SK-N-SH (cell line): ENCODE results near the gene GPX5.

Experiments used
- CTCF ChIP-seq: fragments of 200-600 bp; sonication (generic); IDR thresholded peaks from 2 replicates; pipeline ENCODE4 v1.6.1; 2017; ENCODE audit warnings: antibody characterized with exemption, mild to moderate bottlenecking, moderate library complexity
- EP300 ChIP-seq, 2 experiments: IDR thresholded peaks; 2 replicates each; pipeline versions ENCODE4 v1.4.0 to v1.6.1; 2012; ENCODE audit warnings: borderline replicate concordance in 1 of 2, low read depth in 1 of 2, low read length in 1 of 2
- FOXM1 ChIP-seq: IDR thresholded peaks from 2 replicates; pipeline ENCODE4 v1.4.0; 2012; ENCODE audit warnings: low read depth, mild to moderate bottlenecking
- GABPA ChIP-seq: IDR thresholded peaks from 2 replicates; pipeline ENCODE4 v1.4.0; 2012; ENCODE audit warnings: low read depth, mild to moderate bottlenecking
- POLR2AphosphoS5 ChIP-seq: IDR thresholded peaks from 2 replicates; pipeline ENCODE4 v1.6.1; 2012; ENCODE audit warnings: low read depth, low read length
- RAD21 ChIP-seq: IDR thresholded peaks from 2 replicates; pipeline ENCODE4 v1.6.1; 2012; ENCODE audit warnings: mild to moderate bottlenecking, low read length
- SIN3A ChIP-seq: IDR thresholded peaks from 2 replicates; pipeline ENCODE4 v1.6.1; 2012; ENCODE audit warnings: low read depth, mild to moderate bottlenecking, low read length, moderate library complexity, borderline replicate concordance
- USF2 ChIP-seq: fragments of 150-350 bp; IDR thresholded peaks from 2 replicates; pipeline ENCODE4 v1.6.1; 2017; ENCODE audit warnings: antibody characterized with exemption, low read length, low read depth, borderline replicate concordance

- TF ChIP-seq CTCF: no peak
- no peak for TF ChIP-seq GABPA
- TF ChIP-seq POLR2AphosphoS5: no peak
- TF ChIP-seq EP300 (IDR thresholded peaks at IDR 0.05; ENCODE audit: borderline replicate concordance in 1 of 2, low read depth in 1 of 2, low read length in 1 of 2): no peak
- TF ChIP-seq USF2: no peak
- TF ChIP-seq SIN3A: no peak
- TF ChIP-seq RAD21: no peak
- TF ChIP-seq FOXM1: no peak
Observed at GRCh38 chr6:28517964-28518363, 7.7 kb upstream of the GPX5 start.
